GM18907 (cell line): ENCODE data around the gene EML4.
A peak's percentile ranks its signal among the peaks of the same experiment; 100 is the strongest.

ENCODE experiments used
- ATAC-seq: cut with Tn5 transposase; IDR thresholded peaks from one replicate; pipeline ENCODE4 v1.9.1; 2021; ENCODE audit warnings: mild to moderate bottlenecking, moderate library complexity; ENCODE audit not compliant: unreplicated experiment

Gene EML4

GRCh38 chr2:42136782-42137124 lies 32.4 kb upstream of the EML4 start:
- ATAC-seq, result no peak

- no peak for ATAC-seq
These were observed 31.9 kb upstream of the EML4 start for GRCh38 chr2:42137125-42137841.

GRCh38 chr2:42138163-42139015 lies 30.8 kb upstream of the EML4 start:
- no peak for ATAC-seq

- no peak for ATAC-seq
These were observed 30.1 kb upstream of the EML4 start for GRCh38 chr2:42139101-42139500.

GRCh38 chr2:42140496-42140895 lies 28.7 kb upstream of the EML4 start:
- no peak for ATAC-seq

- no peak for ATAC-seq
These were observed 27.2 kb upstream of the EML4 start for GRCh38 chr2:42141687-42142546.

- no peak for ATAC-seq
These were observed 26.5 kb upstream of the EML4 start for GRCh38 chr2:42142547-42143184.

- ATAC-seq, result no peak
These were observed 21.4 kb upstream of the EML4 start for GRCh38 chr2:42147641-42148274.

GRCh38 chr2:42150159-42150558 lies 19.0 kb upstream of the EML4 start:
- ATAC-seq, result no peak

GRCh38 chr2:42153944-42154581 lies 15.1 kb upstream of the EML4 start:
- ATAC-seq, result no peak

- ATAC-seq, result no peak
These were observed 12.4 kb upstream of the EML4 start for GRCh38 chr2:42156721-42157120.

- no peak for ATAC-seq
These were observed 7.7 kb upstream of the EML4 start for GRCh38 chr2:42161444-42161843.

- no peak for ATAC-seq
These were observed 5.6 kb upstream of the EML4 start for GRCh38 chr2:42163444-42164045.

GRCh38 chr2:42164046-42164445 lies 5.1 kb upstream of the EML4 start:
- no peak for ATAC-seq

GRCh38 chr2:42164971-42165370 lies 4.2 kb upstream of the EML4 start:
- ATAC-seq, result no peak

GRCh38 chr2:42167458-42167857 lies 1.7 kb upstream of the EML4 start:
- no peak for ATAC-seq

- ATAC-seq, result peak; percentile 1
These were observed 574 bp upstream of the EML4 start for GRCh38 chr2:42168459-42169099.

GRCh38 chr2:42169874-42170521 lies 845 bp downstream of the EML4 start:
- ATAC-seq, result peak; percentile 27
